GM19468 (cell line): ENCODE results near the gene RTTN.

ENCODE experiments used
- ATAC-seq: cut with Tn5 transposase; IDR thresholded peaks from one replicate; pipeline ENCODE4 v1.9.1; 2021; ENCODE audit warnings: mild to moderate bottlenecking, moderate library complexity, moderate number of reproducible peaks; ENCODE audit not compliant: unreplicated experiment; ENCODE audit errors: extremely low read depth

The RTTN gene

DNA sequence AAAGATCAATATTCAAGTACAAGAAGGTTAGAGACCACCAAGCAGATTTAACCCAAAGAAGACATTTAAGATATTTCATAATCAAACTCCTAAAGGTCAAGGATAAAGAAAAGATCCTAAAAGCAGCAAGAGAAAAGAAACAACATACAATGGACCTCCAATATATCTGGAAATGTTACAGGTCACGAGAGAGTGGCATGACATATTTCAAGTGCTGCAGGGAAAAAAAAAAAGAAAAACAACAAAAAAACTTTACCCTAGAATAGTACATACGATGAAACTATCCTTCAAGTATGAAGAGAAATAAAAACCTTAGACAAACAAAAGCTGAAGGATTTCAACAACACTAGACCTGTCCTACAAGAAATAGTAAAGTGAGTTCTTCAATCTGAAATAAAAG, 166.3 kb downstream of the RTTN start:
- no peak for ATAC-seq

DNA sequence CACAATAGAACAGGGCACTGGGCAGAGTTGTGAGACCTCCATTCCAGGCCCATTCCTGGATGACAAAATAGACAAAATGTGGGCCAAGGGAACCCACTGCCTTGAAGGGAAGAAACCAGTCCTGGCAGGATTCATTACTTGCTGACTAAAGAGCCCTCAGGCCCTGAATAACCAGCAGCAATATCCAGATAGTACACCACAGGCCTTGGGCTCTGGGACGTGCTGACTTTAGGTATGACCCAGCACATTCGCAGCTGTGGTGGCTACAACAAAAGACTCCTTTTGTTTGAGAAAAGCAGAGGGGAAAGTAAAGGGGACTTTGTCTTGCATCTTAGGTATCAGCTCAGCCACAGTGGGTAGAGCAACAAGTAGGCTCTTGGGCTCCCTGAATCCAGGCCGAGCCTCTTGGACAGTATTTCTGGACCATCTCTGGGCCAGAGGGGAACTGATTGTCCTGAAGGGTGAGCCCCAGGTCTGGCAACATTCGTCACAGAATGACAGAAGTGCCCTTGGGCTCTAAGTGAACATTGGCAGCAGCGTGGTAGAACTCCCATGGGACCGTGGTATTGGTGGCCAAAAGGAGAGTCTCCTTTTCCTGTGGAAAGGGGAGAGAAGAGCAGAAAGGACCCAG, 167.9 kb downstream of the RTTN start:
- no peak for ATAC-seq

DNA sequence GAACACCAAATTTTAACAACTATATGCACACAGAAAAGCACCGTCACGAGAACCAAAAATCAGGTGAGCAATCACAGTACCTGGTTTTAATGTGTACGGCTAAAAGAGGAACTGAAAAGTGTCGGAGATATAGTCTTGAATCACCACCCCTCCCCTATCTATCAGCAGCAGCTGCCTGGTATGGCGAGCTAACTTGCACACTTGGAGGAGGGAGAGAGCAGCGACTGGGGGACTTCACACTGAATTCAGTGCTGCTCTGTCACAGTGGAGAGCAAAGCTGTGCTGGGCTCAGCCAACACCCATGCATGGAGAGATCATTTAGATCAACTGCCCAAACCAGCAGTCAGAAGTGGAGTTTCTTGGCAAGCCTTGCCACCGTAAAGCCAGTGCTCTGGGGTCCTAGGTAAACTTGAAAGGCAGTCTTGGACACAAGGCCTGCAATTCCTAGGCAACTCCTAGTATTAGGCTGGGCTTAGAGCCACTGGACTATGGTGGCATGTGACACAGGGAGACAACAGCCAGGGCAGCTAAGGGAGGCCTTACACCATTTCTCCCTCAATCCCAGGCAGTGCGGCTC, 168.6 kb downstream of the RTTN start:
- ATAC-seq = peak; percentile 99

DNA sequence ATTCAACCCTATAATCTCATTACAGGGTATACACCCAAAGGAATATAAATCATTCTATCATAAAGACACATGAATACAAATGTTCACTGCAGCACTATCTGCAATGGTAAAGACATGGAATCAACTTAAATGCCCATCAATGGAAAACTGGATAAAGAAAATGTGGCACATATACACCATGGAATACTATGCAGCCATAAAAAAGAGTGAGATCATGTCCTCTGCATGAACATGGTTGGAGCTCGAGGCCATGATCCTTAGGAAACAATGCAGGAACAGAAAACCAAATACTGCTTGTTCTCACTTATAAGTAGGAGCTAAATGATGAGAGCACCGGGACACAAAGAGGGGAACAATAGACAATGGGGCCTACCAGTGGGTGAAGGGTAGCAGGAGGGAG, 169.3 kb downstream of the RTTN start:
- ATAC-seq = no peak

DNA sequence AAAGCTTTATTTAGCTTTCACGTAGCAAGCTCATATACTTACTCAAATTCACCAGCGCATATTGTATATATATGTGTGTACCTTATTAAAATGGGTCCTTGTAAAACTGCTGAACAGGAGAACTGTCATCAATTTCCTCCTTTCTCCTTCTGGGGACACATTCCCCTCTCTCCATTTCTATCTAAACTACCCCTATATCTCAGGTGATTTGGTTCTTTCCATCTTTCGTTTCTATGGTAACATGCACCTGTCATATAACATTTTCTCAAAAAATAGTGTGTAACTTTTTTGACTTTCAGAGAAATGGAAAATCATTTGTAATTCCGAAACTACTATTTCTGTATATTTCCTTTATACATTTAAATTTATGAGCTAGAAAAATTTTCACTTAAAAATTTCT, 174.3 kb downstream of the RTTN start:
- ATAC-seq = no peak

DNA sequence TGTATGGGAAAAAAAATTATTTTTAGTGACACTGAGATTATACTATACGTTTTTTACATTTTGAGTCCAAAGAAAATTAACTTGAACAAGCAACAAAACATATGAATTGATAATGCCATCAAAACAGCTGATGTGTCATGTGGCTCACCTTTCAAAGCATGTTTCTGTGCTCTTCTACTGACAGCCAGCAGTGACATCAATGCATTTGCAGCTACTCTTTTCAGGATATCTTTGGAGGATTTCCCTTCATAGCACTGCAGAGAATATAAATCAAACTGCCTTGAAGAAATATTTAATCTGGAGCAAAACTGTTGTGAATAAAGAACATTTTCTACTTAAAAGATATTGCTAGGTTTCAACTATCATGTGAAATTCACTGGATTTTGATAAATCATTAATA, 174.8 kb downstream of the RTTN start:
- no peak for ATAC-seq

DNA sequence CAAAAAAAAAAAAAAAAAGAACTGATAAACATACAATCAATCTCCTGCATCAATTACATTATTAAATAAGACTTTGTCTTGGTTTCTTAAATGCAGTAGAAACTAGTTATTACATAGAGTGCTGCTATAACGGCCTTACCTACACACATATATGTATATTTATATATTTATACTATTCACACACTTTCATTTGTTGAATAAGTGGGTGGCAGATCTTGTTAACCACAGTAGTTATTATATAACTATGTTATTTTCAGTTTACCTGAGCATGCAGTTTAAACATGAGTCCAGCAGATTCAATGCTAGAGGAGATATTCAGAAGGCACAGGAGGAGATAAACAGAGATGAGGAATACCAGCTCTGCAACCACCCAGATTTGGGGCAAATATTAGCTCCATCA, 176.3 kb downstream of the RTTN start:
- no peak for ATAC-seq

DNA sequence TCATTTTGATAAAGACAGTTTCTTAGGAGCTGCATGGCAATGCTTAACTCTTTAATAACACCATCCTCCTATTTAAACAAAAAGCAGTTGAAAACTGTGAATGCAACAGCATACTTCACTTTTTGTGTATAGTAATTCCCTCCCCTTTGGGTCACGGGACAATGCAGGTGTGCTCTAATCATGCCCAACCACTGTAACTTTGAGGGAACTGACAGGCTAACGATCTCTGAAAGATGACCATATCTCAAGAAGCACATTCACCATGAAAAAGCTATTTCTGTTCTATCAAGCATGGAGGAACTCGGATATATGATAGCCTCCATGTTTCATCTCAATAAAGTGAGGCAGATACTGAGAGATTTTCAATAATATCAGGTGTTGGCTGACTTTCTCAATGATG, 176.8 kb downstream of the RTTN start:
- ATAC-seq = peak; percentile 73

DNA sequence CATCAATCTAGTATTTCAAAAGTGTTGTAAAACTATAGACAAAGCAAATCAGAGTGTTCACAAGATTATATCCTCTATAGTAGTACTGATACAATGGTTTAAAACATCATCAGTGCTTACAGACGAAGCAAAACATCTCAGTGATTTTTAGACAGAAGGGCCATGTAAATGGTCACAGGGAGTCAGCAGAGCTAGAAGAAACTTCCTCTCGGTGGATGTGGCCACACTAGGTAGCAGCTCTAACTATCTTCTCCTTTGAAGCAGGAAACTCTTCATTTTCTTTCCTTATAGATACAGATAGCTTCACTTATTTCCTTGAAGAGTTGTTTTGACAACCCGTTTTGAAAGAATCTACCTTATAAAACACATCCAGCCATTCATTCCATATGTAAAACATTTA, 177.4 kb downstream of the RTTN start:
- ATAC-seq = peak; percentile 46

DNA sequence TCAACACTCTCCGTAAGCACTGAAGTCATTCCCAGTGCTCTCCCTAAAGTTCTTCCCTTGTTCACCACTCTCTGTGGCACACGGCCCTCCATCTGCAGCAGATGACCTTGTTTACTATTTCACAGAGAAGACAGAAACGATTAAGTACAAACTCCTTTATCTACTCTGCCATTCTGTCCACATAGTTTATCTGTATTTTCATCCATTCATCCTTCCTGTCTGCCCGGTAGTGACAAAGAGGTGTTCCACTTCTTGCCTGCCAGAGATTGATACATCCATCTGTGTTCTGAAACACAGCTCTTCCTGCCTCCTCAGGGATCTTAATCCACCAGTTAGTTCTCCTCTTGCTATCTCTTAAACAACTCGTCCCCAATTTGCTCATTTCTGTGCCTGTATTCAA, 179.9 kb downstream of the RTTN start:
- ATAC-seq = no peak

DNA sequence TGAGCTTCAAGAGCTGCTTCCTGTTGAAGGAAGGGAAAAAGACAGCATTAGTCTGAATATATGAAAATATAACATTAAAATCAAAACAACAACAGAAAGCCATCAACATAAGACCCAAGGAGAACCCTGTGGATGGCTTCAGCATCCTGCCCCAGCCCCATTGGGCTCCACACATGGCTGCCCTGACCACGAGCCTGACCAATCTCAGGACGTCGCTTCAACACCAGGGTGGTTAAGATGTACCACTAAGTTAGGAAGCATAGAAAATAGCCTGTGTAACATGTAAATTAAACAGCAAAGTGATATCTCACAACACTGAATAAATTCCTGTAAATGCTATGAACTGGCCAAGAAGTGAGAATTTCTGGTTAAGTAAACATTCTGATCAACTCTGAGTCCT, 180.7 kb downstream of the RTTN start:
- ATAC-seq = no peak

DNA sequence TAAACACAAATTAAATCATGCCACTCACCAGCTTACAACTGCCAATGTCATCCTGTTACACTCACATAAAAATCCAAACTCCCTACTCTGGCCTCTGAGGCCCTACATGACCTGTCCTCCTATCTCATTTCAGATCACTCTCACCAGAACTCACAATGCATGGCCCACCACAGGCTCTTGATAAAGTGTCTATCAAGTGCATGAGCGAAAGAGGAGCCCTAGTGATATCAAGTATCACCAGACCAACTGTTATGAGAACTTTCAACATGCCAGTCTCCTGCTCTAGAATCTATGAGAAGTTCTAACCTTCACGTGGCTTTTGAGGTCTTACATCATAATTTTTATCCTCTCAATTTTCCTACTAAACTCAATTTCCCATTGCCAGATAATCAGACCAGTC, 181.4 kb downstream of the RTTN start:
- no peak for ATAC-seq

DNA sequence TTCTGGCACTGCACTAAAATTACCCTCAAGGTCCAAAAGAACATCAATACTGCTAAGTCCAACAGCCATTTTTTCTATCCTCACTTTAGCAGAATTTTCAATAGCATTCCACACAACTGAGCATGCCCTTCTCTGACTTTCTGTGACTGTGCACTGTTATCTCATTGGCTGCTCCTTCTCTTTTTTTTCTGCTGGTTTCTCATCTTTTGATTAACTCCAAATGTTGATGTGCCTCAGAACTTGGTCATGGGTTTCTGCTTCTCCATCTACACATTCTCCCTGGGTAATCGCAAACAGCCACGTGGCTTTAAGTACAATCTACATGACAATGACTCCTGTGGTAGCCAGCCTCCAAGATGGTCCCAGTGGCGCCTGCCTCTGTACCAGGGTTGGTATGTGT, 182.9 kb downstream of the RTTN start:
- no peak for ATAC-seq

DNA sequence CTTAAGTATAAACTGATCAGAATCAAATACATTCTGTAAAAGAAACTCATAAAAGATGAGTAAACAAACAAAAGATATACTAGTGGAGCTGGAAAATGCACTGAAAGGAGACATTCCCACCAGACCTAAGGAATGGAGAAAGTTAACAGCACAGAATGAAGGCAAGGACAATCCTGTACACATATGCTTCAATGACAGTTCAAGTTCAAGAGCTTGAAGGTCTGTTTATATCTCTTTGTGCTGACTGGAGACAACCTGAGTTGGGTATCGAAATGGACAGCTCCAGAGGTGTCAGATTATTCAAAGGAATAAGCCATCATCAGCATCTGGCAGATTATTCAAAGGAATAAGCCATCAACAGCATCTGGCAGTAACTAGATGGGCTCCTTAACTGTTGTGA, 184.0 kb downstream of the RTTN start:
- ATAC-seq = no peak

DNA sequence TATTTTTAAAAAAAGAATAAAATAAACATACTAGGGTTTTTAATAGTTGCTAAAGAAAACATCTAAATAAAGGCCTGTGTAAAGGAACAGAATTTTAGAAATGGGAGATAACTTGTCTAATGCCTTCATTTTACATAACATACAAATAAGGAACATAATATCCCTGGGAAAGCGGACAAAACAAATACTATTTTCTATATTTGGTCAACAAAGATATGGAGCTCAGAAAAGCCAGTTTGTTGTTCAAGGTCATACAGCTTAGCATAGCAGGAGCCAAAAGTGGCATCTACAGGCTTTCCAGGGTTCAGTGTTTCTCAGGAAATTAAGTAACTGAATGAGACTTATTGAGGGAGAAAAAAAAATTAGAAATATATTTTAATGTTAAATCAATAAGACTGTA, 184.4 kb downstream of the RTTN start:
- no peak for ATAC-seq

DNA sequence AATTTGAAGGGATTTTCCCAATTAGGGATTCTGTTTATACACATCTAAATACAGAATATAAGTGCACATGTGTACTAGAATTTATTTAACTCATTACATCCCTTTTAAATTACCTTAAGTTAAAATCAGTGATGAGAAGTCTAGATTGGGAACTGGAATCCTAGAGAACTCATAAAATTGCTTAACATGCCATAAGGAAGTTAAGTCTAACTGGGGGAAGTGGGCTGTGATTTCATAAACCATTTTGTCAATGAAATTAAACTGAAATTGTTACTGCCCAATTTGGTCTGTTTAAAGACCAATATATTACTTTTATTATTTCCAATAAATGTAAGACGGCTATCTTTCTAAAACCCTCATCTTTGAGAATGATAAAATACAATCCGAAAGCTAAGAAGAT, 185.5 kb downstream of the RTTN start:
- ATAC-seq = no peak

DNA sequence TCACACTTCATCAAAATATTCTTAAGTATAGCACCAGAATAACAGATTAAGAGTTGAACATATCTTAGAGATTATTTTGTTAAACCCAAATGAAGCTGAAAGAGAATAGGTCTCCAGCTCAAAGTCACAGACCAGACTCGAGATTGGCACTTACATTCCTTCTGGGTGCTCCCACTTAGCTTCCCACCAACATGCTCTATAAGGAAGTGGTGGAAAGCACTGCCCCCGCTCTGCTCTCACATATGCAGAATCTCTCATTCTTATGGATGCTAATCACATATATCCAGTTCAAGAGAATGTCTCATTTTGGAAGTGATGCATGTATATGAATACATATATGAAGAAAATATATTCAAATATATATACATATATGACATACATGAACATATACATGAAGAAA, 186.4 kb downstream of the RTTN start:
- ATAC-seq = no peak

DNA sequence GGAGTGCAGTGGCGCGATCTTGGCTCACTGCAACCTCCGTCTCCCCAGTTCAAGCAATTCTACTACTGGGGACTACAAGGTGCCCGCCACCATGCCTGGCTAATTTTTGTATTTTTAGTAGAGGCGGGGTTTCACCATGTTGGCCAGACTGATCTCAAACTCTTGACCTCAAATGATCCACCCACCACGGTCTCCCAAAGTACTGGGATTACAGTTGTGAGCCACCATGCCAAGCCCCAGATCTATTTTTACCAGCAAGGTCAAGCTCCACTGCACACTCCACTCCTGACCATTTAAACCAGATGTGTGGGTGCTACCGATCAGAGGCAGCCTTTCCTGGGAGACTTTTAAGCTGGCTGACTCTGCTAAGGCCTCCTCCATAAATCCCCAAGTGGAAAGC, 190.4 kb downstream of the RTTN start:
- no peak for ATAC-seq

DNA sequence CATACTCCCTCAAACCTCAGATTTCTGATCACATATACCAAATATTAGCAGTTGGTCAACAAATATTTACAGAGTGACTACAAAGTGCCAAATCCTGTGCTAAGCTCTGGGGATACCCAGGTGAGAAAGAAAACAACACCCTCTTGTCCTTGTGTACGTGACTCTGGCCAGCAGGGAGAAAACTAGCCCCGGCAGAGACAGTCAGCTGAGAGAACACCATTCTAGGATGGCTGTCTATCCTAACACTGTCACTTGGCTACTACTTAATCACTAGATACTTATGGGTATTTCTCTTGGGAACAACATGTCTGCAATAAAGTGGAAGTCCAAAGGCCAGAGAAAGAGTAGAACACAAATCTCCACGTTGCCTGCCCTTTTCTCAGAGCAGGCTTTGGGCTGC, 199.9 kb downstream of the RTTN start:
- no peak for ATAC-seq

DNA sequence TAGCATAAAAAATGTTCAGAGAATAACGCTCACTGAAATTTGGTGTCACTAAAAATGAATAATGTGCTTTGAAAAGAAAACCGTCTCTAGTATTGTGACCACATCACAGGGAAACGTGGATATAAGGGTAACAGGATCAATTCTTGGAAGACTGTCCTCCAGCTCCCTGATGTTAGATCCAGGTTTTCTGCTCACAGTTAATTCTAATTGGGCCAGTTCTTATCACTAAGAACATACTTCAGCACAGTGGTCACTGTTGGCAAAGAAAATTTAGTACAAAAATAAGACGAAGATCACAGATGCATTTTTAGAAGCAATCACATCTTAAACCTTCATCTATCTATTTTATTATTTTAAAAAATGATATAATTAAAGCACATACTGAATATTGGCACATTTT, 200.8 kb downstream of the RTTN start:
- ATAC-seq = no peak

DNA sequence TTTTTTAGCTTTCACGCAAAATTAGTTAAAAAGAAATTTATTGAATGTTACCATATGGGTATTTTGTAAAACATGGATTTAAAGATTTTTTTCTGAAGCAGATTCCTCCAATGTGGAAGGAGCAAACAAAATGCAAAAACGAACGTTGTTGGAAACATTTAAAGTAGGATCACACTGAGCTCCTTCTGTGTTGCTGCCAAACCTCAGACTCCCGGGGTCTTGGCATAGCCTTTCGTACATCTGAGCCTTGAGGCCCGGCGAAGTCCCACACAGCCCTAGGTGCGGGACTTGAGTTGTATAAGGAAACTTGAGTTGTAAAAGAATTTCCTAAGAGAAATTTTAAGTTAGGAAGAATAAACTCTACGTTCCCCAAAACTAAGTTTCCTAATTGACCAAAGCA, 205.8 kb downstream of the RTTN start:
- ATAC-seq = no peak

DNA sequence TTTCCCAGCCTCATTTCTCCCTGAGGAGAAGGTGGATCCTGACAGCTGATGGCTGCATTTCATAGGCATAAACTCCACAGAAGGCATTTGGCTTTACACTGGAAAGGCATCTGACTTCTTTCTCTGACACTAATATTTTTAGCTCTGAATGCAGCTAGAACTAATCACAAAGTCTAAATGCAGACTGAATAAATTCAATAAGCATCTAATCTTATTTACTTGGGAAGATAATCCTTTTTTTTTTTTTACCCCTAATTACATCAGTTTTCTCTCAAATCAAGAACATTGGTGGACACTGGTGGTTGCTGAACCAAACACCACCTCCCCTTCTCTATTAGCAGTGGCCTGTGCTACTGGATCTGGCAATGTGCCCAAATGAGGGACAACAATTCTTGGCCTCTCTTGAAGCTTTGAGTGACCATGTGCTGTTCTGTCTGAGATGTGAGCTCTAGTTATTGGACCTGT, 206.9 kb downstream of the RTTN start:
- no peak for ATAC-seq
